Tibial artery (tissue), 4 donors: ENCODE measurements around the gene NQO1.
A peak's percentile ranks its signal among the peaks of the same experiment; 100 is the strongest.
"Not testable (repeated sequence)": the region's sequence is repeated elsewhere in the genome, so short reads cannot be mapped to it uniquely, and the experiment has no call there.

Source experiments
- DNase-seq, 2 donors: peaks; one replicate each; pipeline ENCODE4 v3.0.0-alpha.2; 2019
- H3K27ac ChIP-seq, 2 donors: fragments of 200-600 bp; sonication (generic) in 1 of 2; 1 replicate in 1 of 2; 2 replicates in 1 of 2; pipeline ENCODE4 v1.5.1; 2018 to 2019; ENCODE audit warnings: mild to moderate bottlenecking in 1 of 2
- H3K27me3 ChIP-seq, 2 donors: fragments of 200-600 bp; sonication (generic) in 1 of 2; one replicate each; pipeline versions ENCODE4 v1.5.1 to v1.6.0; 2016 to 2019
- H3K36me3 ChIP-seq, 3 donors: fragments of 200-600 bp; sonication (generic) in 2 of 3; one replicate each; pipeline ENCODE4 v1.5.1; 2016 to 2019; ENCODE audit warnings: mild to moderate bottlenecking in 2 of 3
- H3K4me1 ChIP-seq, 4 donors: fragments of 200-600 bp; sonication (generic) in 2 of 4; 1 replicate in 3 of 4; 2 replicates in 1 of 4; pipeline ENCODE4 v1.5.1; 2016 to 2019
- H3K4me3 ChIP-seq, 2 donors: fragments of 200-600 bp; sonication (generic) in 1 of 2; 1 replicate in 1 of 2; 2 replicates in 1 of 2; pipeline ENCODE4 v1.5.1; 2018 to 2019; ENCODE audit warnings: mild to moderate bottlenecking in 2 of 2
- H3K9me3 ChIP-seq, 3 donors: fragments of 200-600 bp; sonication (generic) in 1 of 3; one replicate each; pipeline ENCODE4 v1.5.1; 2016 to 2019
- CTCF ChIP-seq, 2 experiments: fragments of 200-600 bp in 1 of 2; fragments of 450-650 bp in 1 of 2; IDR thresholded peaks; one replicate each; pipeline ENCODE4 v1.5.1; 2017 to 2019; ENCODE audit warnings: antibody characterized with exemption in 2 of 2, mild to moderate bottlenecking in 1 of 2, moderate library complexity in 1 of 2
- intact Hi-C: fragments of 100-400 bp; cut with DNase I; formaldehyde crosslinking; loops from one replicate; pipeline ENCODE4 v1.15.0; 2023; ENCODE audit warnings: low total_unique reads

NQO1 gene

GRCh38 chr16:69768666-69769065 is 42.3 kb upstream of the NQO1 start:
- peaks cover 0 to 6% (median 1%) of the 10 kb centered on the region in 4 donors for H3K4me1 ChIP-seq

GRCh38 chr16:69767459-69768229 is 41.3 kb upstream of the NQO1 start:
- Histone ChIP-seq H3K4me1 (peaks cover 0 to 11% (median 5%) of the 10 kb centered on the region in 4 donors), H3K27me3 (no peaks in the 10 kb centered on the region), H3K36me3 (no peaks in the 10 kb centered on the region), H3K27ac (no peak overlapping the region), H3K4me3 (no peak overlapping the region), H3K9me3 (no peaks in the 10 kb centered on the region)
- intact Hi-C loops, result no loop called here
- DNase-seq, result no peak
- no peak for TF ChIP-seq CTCF (IDR thresholded peaks at IDR 0.05)

More at GRCh38 chr16:69768666-69769065, 42.3 kb upstream of the NQO1 start:
- Histone ChIP-seq H3K9me3 (no peaks in the 10 kb centered on the region), H3K36me3 (no peaks in the 10 kb centered on the region), H3K27ac (no peak overlapping the region), H3K27me3 (no peaks in the 10 kb centered on the region), H3K4me3 (no peak overlapping the region)
- no peak for DNase-seq
- no peak for TF ChIP-seq CTCF (IDR thresholded peaks at IDR 0.05)
- intact Hi-C loops, result no loop called here

- Histone ChIP-seq H3K4me3 (peak overlapping the region; percentile 79 to 96), H3K9me3 (no peaks in the 10 kb centered on the region), H3K4me1 (peaks cover 0 to 16% (median 6%) of the 10 kb centered on the region in 4 donors), H3K27me3 (no peaks in the 10 kb centered on the region), H3K27ac (peak overlapping the region; percentile 87 to 91), H3K36me3 (no peaks in the 10 kb centered on the region)
- DNase-seq, result no peak
- TF ChIP-seq CTCF (IDR thresholded peaks at IDR 0.05), result no peak
- intact Hi-C loops, result no loop called here
Observed at GRCh38 chr16:69763599-69763942, 37.2 kb upstream of the NQO1 start.

- intact Hi-C loops, result no loop called here
- DNase-seq, result no peak
- Histone ChIP-seq H3K4me3 (peak overlapping the region; percentile 79 to 96), H3K27me3 (no peaks in the 10 kb centered on the region), H3K4me1 (peaks cover 0 to 16% (median 6%) of the 10 kb centered on the region in 4 donors), H3K27ac (peak overlapping the region; percentile 87 to 91), H3K9me3 (no peaks in the 10 kb centered on the region), H3K36me3 (no peaks in the 10 kb centered on the region)
- TF ChIP-seq CTCF (IDR thresholded peaks at IDR 0.05), result no peak
Observed at GRCh38 chr16:69762814-69763598, 36.6 kb upstream of the NQO1 start.

GRCh38 chr16:69761983-69762813 is 35.8 kb upstream of the NQO1 start, which contains the start of gene WWP2:
Gene WWP2, plus strand, starts transcription at chr16:69762332. Its CDS starts 24,679 bp downstream, at chr16:69787011.
- H3K9me3 ChIP-seq, result no peaks in the 10 kb centered on the region
- H3K36me3 ChIP-seq, result no peaks in the 10 kb centered on the region
- peaks cover 0 to 16% (median 6%) of the 10 kb centered on the region in 4 donors for H3K4me1 ChIP-seq
- intact Hi-C loops, result no loop called here
- peak within 1 kb of the TSS; percentile 79 to 96 for H3K4me3 ChIP-seq
- peak within 1 kb of the TSS; percentile 87 to 91 for H3K27ac ChIP-seq
- peak in 1 of 2 experiments; percentile 25 for TF ChIP-seq CTCF (IDR thresholded peaks at IDR 0.05)
- H3K27me3 ChIP-seq, result no peaks in the 10 kb centered on the region
- peak; percentile 57 to 84 for DNase-seq

GRCh38 chr16:69757375-69757774 is 31.0 kb upstream of the NQO1 start:
- peak in 1 of 2 donors; percentile 16 for DNase-seq
- peaks cover 0 to 25% (median 17%) of the 10 kb centered on the region in 4 donors for H3K4me1 ChIP-seq
- not testable (repeated sequence) for H3K9me3 ChIP-seq, H3K36me3 ChIP-seq, H3K27ac ChIP-seq, H3K4me3 ChIP-seq, H3K27me3 ChIP-seq
- intact Hi-C loops, result loop anchor here (2.0 kb wide), 1 partner anchor 49 kb away; no protein-coding TSS in a partner anchor
